Activated naive CD4-positive, alpha-beta T cell treated with anti-CD3 and anti-CD28 coated beads, Interleukin-2, amount 50 U/mL, for 72 hours (primary cell): ENCODE data around the gene NEDD4L. TPM values are rescaled to one million over a fixed set of nuclear protein-coding genes. Genes with fewer than 3 reads are reported as not detected.

Experiments
- ATAC-seq, 2 donors: fragments of 150-1000 bp; cut with Tn5 transposase; 2 replicates each; pipeline ENCODE4 v1.10.0; 2021; ENCODE audit warnings: mild to moderate bottlenecking in 2 of 2, moderate library complexity in 2 of 2
- DNase-seq, 2 donors: peaks; one replicate each; pipeline ENCODE4 v3.0.0; 2021 to 2022; ENCODE audit warnings: low spot score in 2 of 2
- H3K27ac Mint-ChIP-seq, 2 donors: one replicate each; pipeline ENCODE4 v1.8.0; 2022; ENCODE audit warnings: mild to moderate bottlenecking in 2 of 2, mixed read lengths in 2 of 2
- H3K36me3 Mint-ChIP-seq, 2 donors: one replicate each; pipeline ENCODE4 v1.8.0; 2022; ENCODE audit warnings: mixed read lengths in 2 of 2
- H3K9me3 Mint-ChIP-seq, 2 donors: one replicate each; pipeline ENCODE4 v1.8.0; 2022; ENCODE audit warnings: mixed read lengths in 2 of 2
- total RNA-seq, 2 donors: library from RNA; stranded (reverse); gene quantifications; one replicate each; pipeline ENCODE4 v1.2.3, GENCODE V29; 2022

NEDD4L gene
- total RNA-seq, 2 donors from 2014 or later, result 1.7 to 8.3 TPM

DNA sequence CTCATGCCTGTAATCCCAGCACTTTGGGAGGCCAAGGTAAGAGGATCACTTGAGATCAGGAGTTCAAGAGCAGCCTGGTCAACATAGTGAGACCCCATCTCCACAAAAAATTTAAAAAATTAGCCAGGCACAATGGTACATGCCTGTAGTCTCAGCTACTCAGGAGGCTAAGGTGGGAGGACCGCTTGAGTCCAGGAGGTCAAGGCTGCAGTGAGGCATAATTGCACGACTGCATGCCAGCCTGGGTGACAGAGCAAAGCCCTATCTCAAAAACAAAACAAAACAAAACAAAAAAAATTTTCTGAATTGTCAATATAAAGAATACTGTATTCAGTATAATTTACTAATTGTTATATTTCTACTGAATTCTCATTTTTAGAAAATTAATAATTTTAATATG, 20.9 kb upstream of the NEDD4L start:
- no peak overlapping the region for H3K27ac Mint-ChIP-seq
- no peaks in the 10 kb centered on the region for H3K36me3 Mint-ChIP-seq
- DNase-seq, result no peak
- H3K9me3 Mint-ChIP-seq, result no peaks in the 10 kb centered on the region
- no peak for ATAC-seq

DNA sequence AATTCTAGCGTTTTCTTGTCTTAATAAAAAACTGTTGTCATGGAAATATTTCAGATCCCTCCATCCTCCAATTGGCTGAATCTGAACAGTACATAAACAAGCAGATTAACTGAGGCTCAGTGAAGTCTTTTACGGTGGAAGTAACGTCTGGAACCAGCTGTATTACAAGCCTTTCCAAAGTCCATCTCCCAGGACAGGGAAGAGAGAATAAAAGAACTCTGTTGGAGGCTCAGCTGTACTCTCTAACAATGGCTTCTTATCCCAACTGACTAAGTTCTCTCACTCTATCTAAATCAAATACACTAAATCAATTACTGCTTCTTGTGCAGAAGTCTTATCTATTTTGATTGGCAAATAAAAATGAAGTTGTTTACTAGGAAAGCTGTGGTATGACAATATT, 19.9 kb upstream of the NEDD4L start:
- DNase-seq, result no peak
- Mint-ChIP-seq H3K27ac (no peak overlapping the region), H3K36me3 (no peaks in the 10 kb centered on the region), H3K9me3 (no peaks in the 10 kb centered on the region)
- no peak for ATAC-seq

DNA sequence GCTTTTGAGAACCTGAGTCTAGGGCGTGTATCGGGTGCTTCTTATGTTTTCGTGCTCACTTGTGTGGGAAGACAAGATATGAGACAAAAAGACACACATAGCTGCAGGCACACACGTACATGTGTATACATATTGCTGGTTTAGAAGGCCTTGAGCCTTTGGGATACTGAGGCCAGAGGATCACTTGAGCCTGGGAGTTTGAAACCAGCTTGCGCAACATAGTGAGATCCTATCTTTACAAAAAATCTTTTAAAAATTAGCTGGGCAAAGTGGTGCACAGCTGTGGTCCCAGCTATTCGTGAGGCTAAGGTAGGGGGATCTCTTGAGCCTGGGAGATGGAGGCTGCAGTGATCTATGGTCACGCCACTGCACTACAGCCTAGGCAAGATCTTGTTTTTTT, 18.8 kb upstream of the NEDD4L start:
- Mint-ChIP-seq H3K36me3 (no peaks in the 10 kb centered on the region), H3K9me3 (no peaks in the 10 kb centered on the region), H3K27ac (no peak overlapping the region)
- ATAC-seq (no peak), DNase-seq (no peak)

DNA sequence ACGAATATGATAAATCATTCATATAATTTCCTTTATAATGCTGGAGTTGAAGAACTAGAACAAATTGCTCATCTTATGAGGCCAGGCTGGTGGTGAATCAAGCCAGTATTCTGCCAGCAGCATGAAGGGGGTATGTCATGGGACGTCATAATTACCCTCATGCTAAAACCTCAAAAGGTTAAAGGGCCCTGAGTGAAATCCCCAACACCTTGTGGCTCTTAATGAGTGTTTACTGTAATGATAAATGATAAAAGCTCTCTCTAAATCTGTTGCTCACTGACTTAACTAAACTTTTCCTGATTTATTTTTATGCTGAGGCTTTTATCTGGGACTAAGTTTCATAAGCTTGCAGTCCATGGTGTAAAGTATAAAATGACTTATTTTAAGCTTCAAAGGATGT, 18.3 kb upstream of the NEDD4L start:
- H3K36me3 Mint-ChIP-seq, result no peaks in the 10 kb centered on the region
- DNase-seq, result no peak
- no peaks in the 10 kb centered on the region for H3K9me3 Mint-ChIP-seq
- ATAC-seq, result no peak
- no peak overlapping the region for H3K27ac Mint-ChIP-seq

GRCh38 chr18:58026395-58026794, 17.6 kb upstream of the NEDD4L start:
- Mint-ChIP-seq H3K9me3 (no peaks in the 10 kb centered on the region), H3K36me3 (no peaks in the 10 kb centered on the region), H3K27ac (no peak overlapping the region)
- no peak for ATAC-seq
- no peak for DNase-seq

DNA sequence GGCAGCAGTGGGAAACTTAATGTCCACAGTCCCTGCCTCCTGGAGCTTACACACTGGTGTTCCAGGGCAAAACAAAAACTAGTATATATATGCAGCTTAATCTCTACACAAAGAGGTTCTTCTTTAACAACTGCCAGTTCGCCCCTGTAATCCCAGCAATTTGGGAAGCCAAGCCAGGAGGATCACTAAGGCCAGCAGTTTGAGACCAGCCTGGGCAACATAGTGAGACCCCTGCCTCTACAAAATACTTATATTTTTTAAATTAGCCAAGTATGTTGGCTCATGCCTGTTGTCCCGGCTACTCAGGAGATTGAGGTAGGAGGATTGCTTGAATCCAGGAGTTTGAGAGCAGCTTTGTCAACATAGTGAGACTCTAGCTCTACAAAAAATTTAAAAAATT, 17.2 kb upstream of the NEDD4L start:
- no peaks in the 10 kb centered on the region for H3K9me3 Mint-ChIP-seq
- no peak for ATAC-seq
- DNase-seq, result no peak
- no peaks in the 10 kb centered on the region for H3K36me3 Mint-ChIP-seq
- H3K27ac Mint-ChIP-seq, result no peak overlapping the region

DNA sequence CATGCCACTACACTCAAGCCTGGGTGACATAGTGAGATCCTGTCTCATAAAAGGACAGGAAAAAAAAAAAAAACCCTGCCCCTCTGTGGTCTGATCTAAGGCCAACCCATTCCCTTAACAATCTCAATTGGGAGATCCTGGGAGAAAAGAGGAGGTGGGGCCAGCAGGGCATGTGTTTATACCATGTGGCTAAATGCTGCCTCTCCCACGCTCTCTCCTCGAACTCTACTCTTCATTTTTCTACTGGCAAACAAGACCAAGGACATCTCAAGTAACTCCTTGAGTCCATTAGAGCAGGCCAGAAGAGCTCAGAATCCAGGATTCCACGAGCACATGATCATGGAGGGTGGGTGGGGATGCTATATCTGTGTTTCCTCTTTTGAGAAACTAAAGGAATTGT, 16.7 kb upstream of the NEDD4L start:
- H3K9me3 Mint-ChIP-seq, result no peaks in the 10 kb centered on the region
- DNase-seq, result no peak
- H3K27ac Mint-ChIP-seq, result no peak overlapping the region
- no peaks in the 10 kb centered on the region for H3K36me3 Mint-ChIP-seq
- ATAC-seq, result no peak

DNA sequence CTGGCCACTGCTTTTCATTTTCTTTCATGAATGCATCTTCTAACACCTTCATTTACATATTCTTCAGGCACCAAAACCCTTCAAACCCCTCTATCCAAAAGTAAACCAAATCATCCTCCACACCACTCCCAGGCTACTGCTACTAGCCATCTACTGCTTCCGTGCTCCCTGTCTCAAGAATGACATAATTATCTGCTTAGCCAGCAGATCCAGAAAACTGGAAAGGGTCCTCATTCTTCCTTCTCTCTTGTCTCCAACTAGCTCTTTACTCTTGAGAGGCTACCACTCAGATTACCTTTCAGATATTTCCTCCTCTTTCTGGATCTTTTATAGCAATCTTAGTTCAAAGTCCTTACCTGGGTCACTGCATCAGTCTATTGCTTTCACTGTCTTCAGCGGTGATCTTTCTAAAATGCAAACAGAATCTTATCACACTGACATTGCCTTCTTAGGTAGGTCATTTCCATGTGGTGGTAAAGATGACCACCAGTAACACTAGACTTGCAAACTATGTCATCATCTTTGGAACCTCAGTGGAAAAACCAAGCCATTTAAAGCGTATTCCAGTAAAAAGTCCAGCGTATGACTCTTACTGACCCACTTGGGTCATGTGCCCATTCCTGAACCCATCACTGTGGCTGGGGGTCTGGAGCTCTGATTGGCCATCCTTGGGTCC, 15.8 kb upstream of the NEDD4L start:
- H3K36me3 Mint-ChIP-seq, result no peaks in the 10 kb centered on the region
- ATAC-seq (no peak), DNase-seq (no peak)
- no peak overlapping the region for H3K27ac Mint-ChIP-seq
- no peaks in the 10 kb centered on the region for H3K9me3 Mint-ChIP-seq

- no peak for DNase-seq
- no peak for ATAC-seq
Measured at GRCh38 chr18:58032233-58032632, 11.8 kb upstream of the NEDD4L start.

DNA sequence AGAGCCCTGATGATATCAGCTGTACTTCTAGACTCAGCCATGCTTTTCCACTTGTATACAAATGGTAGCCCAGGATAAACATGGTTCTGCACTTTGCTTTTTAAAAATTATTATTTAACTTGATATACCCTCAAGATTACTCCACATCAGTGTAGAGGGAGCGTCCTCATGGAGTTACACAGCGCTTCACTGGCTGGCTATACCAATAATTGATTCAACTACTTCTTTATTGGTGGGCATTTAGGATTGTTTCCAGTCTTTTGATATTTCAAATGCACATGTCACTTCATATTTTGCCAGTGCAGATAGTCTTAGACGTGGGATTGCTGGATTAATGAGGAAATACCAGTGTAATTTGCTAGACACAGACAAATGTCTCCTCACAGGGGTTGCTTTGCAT, 10.8 kb upstream of the NEDD4L start:
- ATAC-seq, result no peak
- no peak overlapping the region for H3K27ac Mint-ChIP-seq
- no peaks in the 10 kb centered on the region for H3K36me3 Mint-ChIP-seq
- no peak for DNase-seq
- H3K9me3 Mint-ChIP-seq, result no peaks in the 10 kb centered on the region

More at GRCh38 chr18:58032233-58032632, 11.8 kb upstream of the NEDD4L start:
- Mint-ChIP-seq H3K36me3 (no peaks in the 10 kb centered on the region), H3K27ac (no peak overlapping the region), H3K9me3 (no peaks in the 10 kb centered on the region)

- Mint-ChIP-seq H3K9me3 (no peaks in the 10 kb centered on the region), H3K27ac (no peak overlapping the region), H3K36me3 (no peaks in the 10 kb centered on the region)
- no peak for DNase-seq
- no peak for ATAC-seq
Measured at GRCh38 chr18:58034370-58034769, 9.7 kb upstream of the NEDD4L start.

DNA sequence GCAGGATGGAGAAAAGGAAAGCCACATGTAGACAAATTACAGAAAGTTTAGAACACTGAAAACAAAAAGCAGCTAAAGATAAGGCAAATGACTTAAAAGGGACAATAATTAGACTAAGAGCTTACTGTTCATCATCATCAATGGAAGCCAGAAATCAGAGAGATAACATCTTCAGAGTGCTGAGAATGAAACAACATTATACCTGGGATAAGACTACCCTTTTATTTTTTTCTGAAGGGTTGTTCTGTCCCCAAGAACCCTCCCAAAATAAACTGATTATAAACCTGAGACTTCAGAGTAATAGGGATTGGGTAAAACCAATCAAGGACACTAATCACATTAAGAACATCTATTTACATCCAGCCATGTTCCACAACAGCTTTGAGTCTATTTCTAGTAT, 6.9 kb upstream of the NEDD4L start:
- no peak for ATAC-seq
- H3K9me3 Mint-ChIP-seq, result no peaks in the 10 kb centered on the region
- H3K36me3 Mint-ChIP-seq, result no peaks in the 10 kb centered on the region
- H3K27ac Mint-ChIP-seq, result no peak overlapping the region
- DNase-seq, result no peak

- no peak overlapping the region for H3K27ac Mint-ChIP-seq
- DNase-seq (no peak), ATAC-seq (no peak)
- H3K36me3 Mint-ChIP-seq, result no peaks in the 10 kb centered on the region
- H3K9me3 Mint-ChIP-seq, result no peaks in the 10 kb centered on the region
Measured at GRCh38 chr18:58038063-58038462, 6.0 kb upstream of the NEDD4L start.

GRCh38 chr18:58041633-58042032, 2.4 kb upstream of the NEDD4L start:
- no peaks in the 10 kb centered on the region for H3K9me3 Mint-ChIP-seq
- H3K36me3 Mint-ChIP-seq, result no peaks in the 10 kb centered on the region
- no peak for ATAC-seq
- H3K27ac Mint-ChIP-seq, result no peak overlapping the region
- no peak for DNase-seq

DNA sequence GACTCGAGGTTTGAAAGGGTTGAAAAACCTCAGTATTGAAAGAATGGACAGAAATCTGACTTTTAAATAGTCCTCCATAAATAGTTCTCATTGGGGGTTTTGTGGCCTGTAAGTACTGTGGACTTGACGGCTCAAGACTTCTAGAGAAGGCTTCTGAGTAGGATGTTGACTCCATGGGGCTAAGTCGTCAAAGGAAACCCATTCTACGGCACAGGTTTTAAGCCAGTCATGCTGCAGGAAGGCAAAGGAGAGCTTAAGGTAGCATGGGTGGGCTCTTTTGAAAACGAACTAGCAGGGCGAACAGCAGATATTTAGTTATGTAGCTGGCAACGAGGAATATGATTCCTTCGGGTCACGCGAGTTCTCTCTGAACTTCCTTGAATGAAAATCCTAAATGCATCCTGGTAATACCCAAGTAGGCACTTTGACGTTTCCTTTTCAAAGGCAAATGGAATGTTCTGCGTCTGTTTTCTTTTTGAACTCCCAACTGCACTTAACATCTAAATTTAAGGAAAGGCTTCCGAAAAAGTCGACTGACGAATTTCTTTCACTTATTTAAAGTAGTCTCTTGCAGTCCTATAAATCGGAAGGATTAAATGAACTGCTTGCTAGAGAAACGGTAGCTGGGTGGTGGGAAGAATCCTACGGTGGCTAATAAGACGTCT, 1.1 kb upstream of the NEDD4L start:
- Mint-ChIP-seq H3K9me3 (no peaks in the 10 kb centered on the region), H3K27ac (no peak overlapping the region), H3K36me3 (no peaks in the 10 kb centered on the region)
- ATAC-seq, result no peak
- DNase-seq, result no peak

GRCh38 chr18:58044370-58045241, 580 bp downstream of the NEDD4L start:
- H3K27ac Mint-ChIP-seq, result peak overlapping the region in 1 of 2 donors; percentile 90
- ATAC-seq (peak; percentile 46 to 67), DNase-seq (peak; percentile 45 to 71)
- H3K36me3 Mint-ChIP-seq, result no peaks in the 10 kb centered on the region
- H3K9me3 Mint-ChIP-seq, result no peaks in the 10 kb centered on the region

DNA sequence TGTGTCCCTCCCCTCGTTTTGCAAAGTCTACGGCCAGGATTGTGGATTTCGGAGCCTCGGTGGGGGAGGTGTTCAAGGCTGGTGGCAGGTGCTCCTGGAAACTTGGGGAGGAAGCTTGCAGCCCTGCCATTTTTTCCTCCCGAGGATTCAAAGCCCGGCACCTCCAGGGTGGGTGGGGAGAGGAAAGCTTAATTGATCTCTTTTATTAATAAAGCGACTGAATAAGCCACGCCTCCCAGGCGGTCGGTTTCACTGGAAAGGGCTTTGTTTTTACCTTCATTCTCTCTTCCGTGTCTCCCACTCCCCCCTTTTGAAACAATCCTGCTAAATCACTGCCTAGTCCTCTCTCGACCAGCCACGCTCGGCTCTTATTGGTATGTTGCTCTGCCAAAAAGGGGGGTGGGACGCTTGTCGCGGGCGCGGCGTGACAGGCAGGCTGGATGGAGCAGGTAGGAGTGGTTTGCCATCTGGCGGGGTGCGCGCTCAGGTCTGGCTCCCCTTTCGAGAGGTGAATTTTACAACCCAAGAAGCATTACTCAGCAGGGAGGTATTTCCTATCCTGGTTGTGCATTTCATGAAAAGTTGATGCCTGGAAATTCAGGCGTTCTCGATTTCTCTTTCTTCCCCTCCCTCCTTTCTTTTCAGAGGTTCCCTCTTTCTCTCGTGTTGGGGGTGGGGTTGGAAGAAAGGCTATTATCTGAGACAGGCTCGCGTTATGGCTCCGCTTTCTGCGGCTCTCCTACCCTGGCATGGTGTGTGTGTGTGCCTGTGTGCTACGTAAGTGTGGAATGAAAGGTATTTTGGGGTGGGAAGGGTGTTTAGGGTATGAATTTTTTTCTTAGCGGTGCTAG, 1.4 kb downstream of the NEDD4L start:
- DNase-seq (peak; percentile 44 to 57), ATAC-seq (peak in 1 of 2 donors; percentile 24)
- H3K36me3 Mint-ChIP-seq, result no peaks in the 10 kb centered on the region
- H3K9me3 Mint-ChIP-seq, result no peaks in the 10 kb centered on the region
- H3K27ac Mint-ChIP-seq, result peak overlapping the region in 1 of 2 donors; percentile 90
